ENCODE results near the gene CARD16.
A peak's percentile ranks its signal among the peaks of the same experiment; 100 is the strongest.

The CARD16 gene

DNA sequence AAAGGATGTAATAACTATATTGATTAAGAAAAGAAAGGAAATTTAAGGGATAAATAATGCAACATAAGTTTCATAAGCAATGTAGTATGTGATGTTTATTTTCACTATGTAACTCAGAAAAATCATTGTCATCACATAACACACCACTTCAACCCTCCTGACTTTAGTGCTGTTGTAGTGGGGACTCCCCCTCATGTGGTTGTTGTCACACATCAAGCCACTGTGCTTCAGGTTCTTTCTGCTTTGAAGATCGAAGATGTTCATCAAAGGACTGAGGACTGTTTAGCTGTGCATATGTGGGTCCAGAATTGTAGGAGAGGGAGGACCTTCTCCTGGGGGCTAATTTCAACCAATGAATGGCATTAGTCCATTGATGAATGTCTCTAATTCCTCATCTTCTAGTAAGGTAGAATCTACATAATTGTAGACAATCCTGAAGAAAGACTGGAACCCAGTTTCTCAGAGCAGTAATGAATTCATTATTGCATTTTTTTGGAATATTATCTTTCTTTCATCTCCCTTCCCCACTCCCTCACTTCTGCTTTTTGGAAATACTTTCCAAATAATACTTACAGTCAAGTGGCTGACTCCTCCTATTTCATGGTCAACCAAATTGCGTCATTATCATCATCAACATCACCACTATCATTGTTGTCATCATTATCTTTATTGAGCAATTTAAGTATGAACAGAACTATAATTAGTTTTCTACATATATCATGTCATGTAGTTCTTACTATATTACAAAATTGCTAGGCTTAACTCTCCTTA is 9.8 kb upstream of the CARD16 start:
- H3K4me3 ChIP-seq (ENCODE audit: low read length), result no peak overlapping the region
- DNase-seq (ENCODE audit: low read depth), result no peak
- TF ChIP-seq CTCF (IDR thresholded peaks at IDR 0.05; ENCODE audit: insufficient read depth, low read depth, low read length, missing control alignments), result no peak

- TF ChIP-seq CTCF (IDR thresholded peaks at IDR 0.05; ENCODE audit: insufficient read depth, low read depth, low read length, missing control alignments), result no peak
- no peak for DNase-seq (ENCODE audit: low read depth)
These were observed 7.4 kb upstream of the CARD16 start for GRCh38 chr11:105052487-105052886.

DNA sequence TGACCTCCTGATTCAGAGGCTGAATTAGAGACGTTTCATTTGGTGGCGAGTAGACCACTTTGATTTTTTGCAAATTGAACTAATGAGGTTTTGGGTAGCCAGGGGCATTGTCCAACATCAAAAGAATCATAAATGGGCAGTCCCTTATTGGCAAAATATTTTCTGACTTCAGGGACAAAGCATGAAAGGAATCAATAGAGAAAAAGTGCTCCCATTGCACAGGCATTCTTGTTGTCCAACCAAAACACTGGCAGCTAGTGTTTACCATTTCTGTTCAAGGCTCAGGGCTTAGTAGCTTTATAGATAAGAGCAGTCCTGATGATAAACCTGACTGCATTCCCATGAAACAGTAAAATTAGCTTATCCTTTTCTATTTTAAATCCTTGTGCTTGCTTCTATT is 6.4 kb upstream of the CARD16 start:
- no peak overlapping the region for H3K4me3 ChIP-seq (ENCODE audit: low read length)
- TF ChIP-seq CTCF (IDR thresholded peaks at IDR 0.05; ENCODE audit: insufficient read depth, low read depth, low read length, missing control alignments), result no peak
- no peak for DNase-seq (ENCODE audit: low read depth)

More at GRCh38 chr11:105052487-105052886, 7.4 kb upstream of the CARD16 start:
- no peak overlapping the region for H3K4me3 ChIP-seq (ENCODE audit: low read length)

DNA sequence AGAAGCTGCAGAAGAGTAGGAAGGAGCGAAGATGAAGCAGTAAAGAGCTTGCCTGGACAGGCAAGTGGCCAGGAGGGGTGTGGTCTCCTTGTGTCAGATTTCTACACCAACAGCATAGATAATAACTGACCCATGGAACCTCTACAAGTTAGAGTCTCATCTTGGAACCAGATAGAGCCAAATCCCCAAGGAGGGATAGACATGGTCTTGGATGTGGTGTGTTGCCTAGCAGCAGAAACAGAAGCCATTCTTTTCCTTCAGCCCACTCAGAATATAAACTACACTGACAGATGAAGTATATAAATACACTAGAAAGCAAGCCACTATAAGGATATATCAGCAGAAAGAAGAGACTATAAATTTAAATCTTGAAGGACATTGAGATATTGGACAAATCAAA is 4.3 kb upstream of the CARD16 start:
- TF ChIP-seq CTCF (IDR thresholded peaks at IDR 0.05; ENCODE audit: insufficient read depth, low read depth, low read length, missing control alignments), result no peak
- no peak overlapping the region for H3K4me3 ChIP-seq (ENCODE audit: low read length)
- DNase-seq (ENCODE audit: low read depth), result peak; percentile 35

DNA sequence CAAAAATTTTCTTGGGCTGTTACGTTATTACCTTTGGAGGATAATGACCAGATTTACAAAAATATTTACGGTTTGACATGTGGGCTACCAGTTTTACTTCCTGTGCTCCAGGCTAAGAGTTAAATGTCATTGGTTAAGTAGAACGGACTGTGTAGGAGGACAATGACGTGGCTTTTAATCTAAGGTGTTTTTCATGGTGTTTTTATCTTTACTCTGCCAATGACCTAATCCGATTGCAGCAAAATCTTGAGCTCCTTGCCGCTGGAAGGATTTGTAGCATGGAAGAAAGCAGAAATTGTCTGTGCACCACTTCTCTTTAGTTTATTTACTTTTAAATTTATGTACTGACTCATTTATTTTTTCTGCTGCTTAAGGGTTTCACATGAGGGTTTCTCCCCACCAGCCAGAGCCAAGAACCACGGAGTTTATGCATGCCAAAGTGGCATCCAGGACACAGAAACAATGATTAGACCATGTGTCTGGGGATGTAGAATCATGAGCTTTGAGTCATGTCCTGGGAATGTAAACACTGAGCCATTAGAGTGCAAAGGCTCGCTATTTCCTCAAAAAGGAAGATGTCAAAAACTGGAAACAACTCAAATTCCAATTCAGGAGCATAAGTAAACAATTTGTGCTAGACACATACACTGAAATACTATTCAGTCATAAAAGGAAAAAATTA is 1.9 kb upstream of the CARD16 start:
- peak; percentile 87 for DNase-seq (ENCODE audit: low read depth)
- no peak for TF ChIP-seq CTCF (IDR thresholded peaks at IDR 0.05; ENCODE audit: insufficient read depth, low read depth, low read length, missing control alignments)
- no peak overlapping the region for H3K4me3 ChIP-seq (ENCODE audit: low read length)

GRCh38 chr11:105045676-105046296 is 651 bp upstream of the CARD16 start:
- DNase-seq (ENCODE audit: low read depth), result peak; percentile 29
- TF ChIP-seq CTCF (IDR thresholded peaks at IDR 0.05; ENCODE audit: insufficient read depth, low read depth, low read length, missing control alignments), result no peak
- H3K4me3 ChIP-seq (ENCODE audit: low read length), result no peak overlapping the region

Measured in epithelial cell of esophagus (primary cell).